IPS-20b (cell line): ENCODE results near the gene PTMA.
A peak's percentile ranks its signal among the peaks of the same experiment; 100 is the strongest.

Experiments used
- H3K27ac ChIP-seq: one replicate; pipeline ENCODE4 v1.5.1; 2013; ENCODE audit warnings: low read length
- H3K27me3 ChIP-seq: 2 replicates; pipeline ENCODE4 v1.6.1; 2013; ENCODE audit warnings: mild to moderate bottlenecking, low read length, inconsistent platforms; ENCODE audit not compliant: insufficient read depth
- H3K36me3 ChIP-seq: 2 replicates; pipeline ENCODE4 v1.6.1; 2013; ENCODE audit warnings: low read depth, mild to moderate bottlenecking, inconsistent platforms, low read length, moderate library complexity; ENCODE audit not compliant: insufficient read depth
- H3K4me1 ChIP-seq: 2 replicates; pipeline ENCODE4 v1.6.1; 2013; ENCODE audit warnings: mild to moderate bottlenecking, control low read depth, inconsistent platforms, low read length, moderate library complexity; ENCODE audit not compliant: insufficient read depth
- H3K4me3 ChIP-seq: 2 replicates; pipeline ENCODE4 v1.5.1; 2013; ENCODE audit warnings: mild to moderate bottlenecking, low read length, inconsistent platforms
- H3K9ac ChIP-seq: 2 replicates; pipeline ENCODE4 v1.6.1; 2013; ENCODE audit warnings: low read depth, mild to moderate bottlenecking, inconsistent platforms, low read length, moderate library complexity
- H3K9me3 ChIP-seq: 2 replicates; pipeline ENCODE4 v1.6.1; 2013; ENCODE audit warnings: mild to moderate bottlenecking, low read depth, low read length, inconsistent platforms; ENCODE audit not compliant: insufficient read depth

Gene PTMA

GRCh38 chr2:231713730-231714638, 5.7 kb downstream of the PTMA start:
- Histone ChIP-seq H3K36me3 (peaks cover 41% of the 10 kb centered on the region), H3K4me1 (peaks cover 8% of the 10 kb centered on the region; the same call in 1 of the 2 replicates), H3K4me3 (peak overlapping the region; percentile 8; the same call in 1 of the 2 replicates), H3K9me3 (no peaks in the 10 kb centered on the region), H3K27me3 (no peaks in the 10 kb centered on the region), H3K9ac (peak overlapping the region; percentile 14; the same call in 1 of the 2 replicates), H3K27ac (peak overlapping the region; percentile 11)

GRCh38 chr2:231714639-231715498, 6.5 kb downstream of the PTMA start:
- Histone ChIP-seq H3K36me3 (peaks cover 34% of the 10 kb centered on the region), H3K27me3 (no peaks in the 10 kb centered on the region), H3K4me1 (peaks cover 8% of the 10 kb centered on the region; the same call in 1 of the 2 replicates), H3K9me3 (no peaks in the 10 kb centered on the region), H3K4me3 (no peak overlapping the region), H3K9ac (peak overlapping the region; percentile 14; the same call in 1 of the 2 replicates), H3K27ac (peak overlapping the region; percentile 11)

- Histone ChIP-seq H3K9ac (no peak overlapping the region), H3K36me3 (peaks cover 32% of the 10 kb centered on the region), H3K27ac (no peak overlapping the region), H3K27me3 (no peaks in the 10 kb centered on the region), H3K9me3 (no peaks in the 10 kb centered on the region), H3K4me1 (peaks cover 8% of the 10 kb centered on the region; the same call in 1 of the 2 replicates), H3K4me3 (no peak overlapping the region)
Measured at GRCh38 chr2:231715499-231715837, 7.1 kb downstream of the PTMA start.

- Histone ChIP-seq H3K9me3 (no peaks in the 10 kb centered on the region), H3K4me1 (peaks cover 8% of the 10 kb centered on the region; the same call in 1 of the 2 replicates), H3K27me3 (no peaks in the 10 kb centered on the region), H3K4me3 (no peak overlapping the region), H3K36me3 (peaks cover 26% of the 10 kb centered on the region), H3K9ac (no peak overlapping the region), H3K27ac (no peak overlapping the region)
Measured at GRCh38 chr2:231715988-231716616, 7.8 kb downstream of the PTMA start.

GRCh38 chr2:231716666-231717280, 8.4 kb downstream of the PTMA start:
- Histone ChIP-seq H3K9me3 (no peaks in the 10 kb centered on the region), H3K4me1 (peaks cover 5% of the 10 kb centered on the region; the same call in 1 of the 2 replicates), H3K27me3 (no peaks in the 10 kb centered on the region)

GRCh38 chr2:231717281-231718171, 9.2 kb downstream of the PTMA start:
- Histone ChIP-seq H3K36me3 (peaks cover 12% of the 10 kb centered on the region), H3K9me3 (no peaks in the 10 kb centered on the region), H3K4me1 (no peaks in the 10 kb centered on the region), H3K27me3 (no peaks in the 10 kb centered on the region), H3K27ac (no peak overlapping the region), H3K4me3 (no peak overlapping the region), H3K9ac (no peak overlapping the region)

More at GRCh38 chr2:231716666-231717280, 8.4 kb downstream of the PTMA start:
- Histone ChIP-seq H3K27ac (no peak overlapping the region), H3K36me3 (peaks cover 20% of the 10 kb centered on the region), H3K4me3 (no peak overlapping the region), H3K9ac (no peak overlapping the region)

GRCh38 chr2:231718799-231719198, 10.5 kb downstream of the PTMA start:
- Histone ChIP-seq H3K4me3 (no peak overlapping the region), H3K27ac (no peak overlapping the region), H3K4me1 (no peaks in the 10 kb centered on the region), H3K9ac (no peak overlapping the region), H3K36me3 (peaks cover 4% of the 10 kb centered on the region; the same call in 1 of the 2 replicates), H3K27me3 (no peaks in the 10 kb centered on the region), H3K9me3 (no peaks in the 10 kb centered on the region)

GRCh38 chr2:231720292-231720986, 12.1 kb downstream of the PTMA start:
- Histone ChIP-seq H3K4me1 (no peaks in the 10 kb centered on the region), H3K9me3 (no peaks in the 10 kb centered on the region), H3K27me3 (no peaks in the 10 kb centered on the region), H3K9ac (no peak overlapping the region), H3K36me3 (no peaks in the 10 kb centered on the region), H3K4me3 (no peak overlapping the region), H3K27ac (no peak overlapping the region)

GRCh38 chr2:231720987-231721966, 13.0 kb downstream of the PTMA start:
- H3K9me3 ChIP-seq = no peaks in the 10 kb centered on the region
- H3K4me1 ChIP-seq = no peaks in the 10 kb centered on the region
- no peak overlapping the region for H3K4me3 ChIP-seq
- H3K9ac ChIP-seq = no peak overlapping the region
- no peak overlapping the region for H3K27ac ChIP-seq
- no peaks in the 10 kb centered on the region for H3K36me3 ChIP-seq
- H3K27me3 ChIP-seq = no peaks in the 10 kb centered on the region
